Measurements from ENCODE around the gene PCNX2. TPM values are rescaled to one million over a fixed set of nuclear protein-coding genes. Genes with fewer than 3 reads are reported as not detected.

Gene PCNX2
- total RNA-seq, 1 donor from 2014 or later = 29.5 TPM

DNA sequence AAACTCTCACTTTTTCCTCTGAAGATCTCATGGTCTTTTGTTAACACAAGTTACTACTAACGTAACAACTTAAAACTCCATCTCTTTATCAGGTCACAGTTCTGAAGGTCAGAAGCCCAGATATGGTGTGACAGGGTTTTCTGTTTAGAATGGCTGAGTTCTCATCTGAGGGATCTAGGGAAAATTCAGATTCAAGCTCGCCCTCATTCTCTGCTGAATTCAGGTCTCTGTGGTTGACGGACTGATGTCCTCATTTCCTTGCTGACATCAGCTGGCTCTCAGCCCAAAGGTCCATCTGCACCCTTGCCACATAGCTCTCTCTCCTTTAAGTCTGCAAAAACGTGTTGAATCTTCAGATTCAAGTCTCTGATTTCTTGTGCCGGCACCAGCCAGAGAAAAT lies 351.2 kb downstream of the PCNX2 start:
- no peak for DNase-seq
- Mint-ChIP-seq H3K27ac (peak overlapping the region; percentile 70), H3K36me3 (ENCODE audit: low read depth) (no peaks in the 10 kb centered on the region), H3K9me3 (peaks cover 3% of the 10 kb centered on the region), H3K4me1 (peaks cover 17% of the 10 kb centered on the region), H3K27me3 (no peaks in the 10 kb centered on the region), H3K4me3 (no peak overlapping the region)
- intact Hi-C loops (cut with micrococcal nuclease) = no loop called here

DNA sequence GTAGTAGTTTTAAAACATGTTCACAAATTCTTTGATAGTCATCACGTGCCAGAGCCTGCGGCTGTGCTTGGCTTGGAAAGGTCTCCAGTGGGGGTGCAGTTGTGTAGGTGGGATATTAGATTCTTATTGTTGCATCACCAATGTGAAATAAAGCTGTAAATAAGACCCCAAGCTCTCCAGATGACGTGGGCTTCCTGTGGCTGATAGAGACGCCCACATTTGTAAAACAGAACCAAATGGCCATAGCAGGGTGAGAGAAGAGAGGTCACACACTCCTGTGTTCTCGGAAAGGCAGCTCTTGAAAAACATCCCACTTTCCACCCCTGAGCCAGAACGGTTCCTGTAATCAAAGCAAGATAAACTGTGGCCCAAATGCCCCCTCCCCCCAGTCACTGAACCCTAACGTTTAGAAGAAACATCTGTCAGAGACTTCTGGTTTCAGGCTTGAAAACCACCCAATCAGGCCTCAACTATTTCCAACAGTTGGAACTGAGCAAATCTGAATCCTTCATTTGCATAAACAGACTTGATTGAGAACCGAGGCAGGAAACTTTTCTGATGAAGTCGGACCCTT lies 351.8 kb downstream of the PCNX2 start:
- no peaks in the 10 kb centered on the region for H3K9me3 Mint-ChIP-seq
- intact Hi-C loops (cut with micrococcal nuclease) = no loop called here
- no peak overlapping the region for H3K4me3 Mint-ChIP-seq
- H3K36me3 Mint-ChIP-seq (ENCODE audit: low read depth) = no peaks in the 10 kb centered on the region
- H3K27ac Mint-ChIP-seq = peak overlapping the region; percentile 48
- no peak for DNase-seq
- H3K27me3 Mint-ChIP-seq = no peaks in the 10 kb centered on the region
- peaks cover 13% of the 10 kb centered on the region for H3K4me1 Mint-ChIP-seq

- H3K27ac Mint-ChIP-seq = no peak overlapping the region
- H3K4me1 Mint-ChIP-seq = peaks cover 18% of the 10 kb centered on the region
- no peaks in the 10 kb centered on the region for H3K36me3 Mint-ChIP-seq (ENCODE audit: low read depth)
- H3K9me3 Mint-ChIP-seq = no peaks in the 10 kb centered on the region
- H3K27me3 Mint-ChIP-seq = peaks cover 3% of the 10 kb centered on the region
- no peak for DNase-seq
- intact Hi-C loops (cut with micrococcal nuclease) = no loop called here
- no peak overlapping the region for H3K4me3 Mint-ChIP-seq
Observed at GRCh38 chr1:232942413-232943294, 352.9 kb downstream of the PCNX2 start.

DNA sequence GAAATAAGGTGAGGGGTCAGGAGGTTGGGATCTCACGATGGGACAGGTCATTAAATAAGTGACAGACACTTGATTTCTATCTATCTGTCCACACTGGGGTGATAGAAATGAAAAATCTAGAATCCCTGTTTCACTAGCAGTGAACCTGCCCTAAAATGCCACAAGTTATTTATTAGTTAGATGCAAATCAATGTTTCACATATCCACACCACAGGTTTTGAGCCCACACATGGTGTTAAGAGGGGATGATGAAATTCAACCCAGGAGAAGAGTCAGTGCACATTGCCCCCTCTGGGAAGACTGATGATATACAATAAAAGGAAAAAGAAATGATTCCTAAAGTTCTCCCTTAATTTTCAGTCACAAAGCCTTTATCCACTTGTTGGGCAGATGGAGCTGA lies 355.3 kb downstream of the PCNX2 start:
- Mint-ChIP-seq H3K36me3 (ENCODE audit: low read depth) (no peaks in the 10 kb centered on the region), H3K4me1 (peaks cover 18% of the 10 kb centered on the region), H3K4me3 (no peak overlapping the region), H3K27ac (no peak overlapping the region), H3K9me3 (no peaks in the 10 kb centered on the region), H3K27me3 (peaks cover 3% of the 10 kb centered on the region)
- intact Hi-C loops (cut with micrococcal nuclease) = no loop called here
- DNase-seq = no peak

DNA sequence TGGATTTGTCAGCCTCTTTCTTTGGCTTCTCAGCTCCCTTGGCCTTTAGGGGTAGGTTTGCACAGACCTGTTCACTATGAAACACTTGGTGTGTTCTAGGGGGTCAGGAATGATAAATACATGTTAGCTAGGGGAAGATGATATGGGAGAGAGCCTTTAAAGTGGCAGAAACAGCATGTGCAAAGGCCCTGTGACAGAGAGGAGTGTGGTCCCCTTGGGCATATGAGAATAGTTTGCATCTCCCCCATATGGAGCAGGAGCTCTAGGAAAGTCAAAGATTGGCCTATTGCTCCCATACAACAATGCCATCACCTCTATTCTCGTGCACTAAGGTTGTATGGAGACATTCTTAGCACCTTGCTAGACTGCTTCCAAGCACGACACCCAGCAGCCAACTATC lies 355.8 kb downstream of the PCNX2 start:
- Mint-ChIP-seq H3K4me1 (peaks cover 18% of the 10 kb centered on the region), H3K36me3 (ENCODE audit: low read depth) (no peaks in the 10 kb centered on the region), H3K4me3 (no peak overlapping the region), H3K27ac (no peak overlapping the region), H3K9me3 (no peaks in the 10 kb centered on the region), H3K27me3 (peaks cover 3% of the 10 kb centered on the region)
- DNase-seq = no peak
- intact Hi-C loops (cut with micrococcal nuclease) = no loop called here

GRCh38 chr1:232938926-232939325 lies 356.6 kb downstream of the PCNX2 start:
- intact Hi-C loops (cut with micrococcal nuclease) = no loop called here
- no peaks in the 10 kb centered on the region for H3K9me3 Mint-ChIP-seq
- H3K4me1 Mint-ChIP-seq = peaks cover 11% of the 10 kb centered on the region
- H3K27me3 Mint-ChIP-seq = peaks cover 3% of the 10 kb centered on the region
- H3K36me3 Mint-ChIP-seq (ENCODE audit: low read depth) = no peaks in the 10 kb centered on the region
- no peak overlapping the region for H3K4me3 Mint-ChIP-seq
- H3K27ac Mint-ChIP-seq = no peak overlapping the region
- DNase-seq = no peak

GRCh38 chr1:232937741-232938375 lies 357.7 kb downstream of the PCNX2 start:
- Mint-ChIP-seq H3K27ac (no peak overlapping the region), H3K36me3 (ENCODE audit: low read depth) (no peaks in the 10 kb centered on the region), H3K9me3 (no peaks in the 10 kb centered on the region), H3K4me3 (no peak overlapping the region), H3K27me3 (peaks cover 3% of the 10 kb centered on the region), H3K4me1 (peaks cover 4% of the 10 kb centered on the region)
- intact Hi-C loops (cut with micrococcal nuclease) = no loop called here
- no peak for DNase-seq

DNA sequence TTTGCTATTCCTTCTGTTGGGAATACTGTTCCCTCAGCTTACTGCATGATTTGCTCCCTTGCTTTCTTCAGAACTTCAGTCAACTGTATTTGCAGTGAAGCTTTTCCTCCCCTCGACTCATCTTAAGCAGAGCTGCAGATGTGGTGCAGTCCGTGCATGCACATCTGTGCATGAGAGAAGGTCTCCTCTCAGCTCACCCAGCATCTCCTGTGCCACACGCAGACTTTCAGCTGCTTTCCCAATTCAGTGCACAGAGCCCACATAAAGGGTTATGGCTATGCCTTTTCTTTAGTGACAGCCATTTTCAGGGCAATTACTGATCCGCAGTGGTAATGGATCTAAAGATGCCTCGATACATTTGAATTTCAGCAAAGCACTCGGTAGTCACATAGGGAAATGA lies 358.6 kb downstream of the PCNX2 start:
- no peak for DNase-seq
- H3K4me3 Mint-ChIP-seq = no peak overlapping the region
- H3K4me1 Mint-ChIP-seq = peaks cover 4% of the 10 kb centered on the region
- H3K27ac Mint-ChIP-seq = no peak overlapping the region
- intact Hi-C loops (cut with micrococcal nuclease) = no loop called here
- peaks cover under 1% of the 10 kb centered on the region for H3K9me3 Mint-ChIP-seq
- H3K36me3 Mint-ChIP-seq (ENCODE audit: low read depth) = no peaks in the 10 kb centered on the region
- H3K27me3 Mint-ChIP-seq = peaks cover 3% of the 10 kb centered on the region

Other genes with a start within 250 kb of the PCNX2 start
- 1.5 and 1.6 TPM in 2 replicates for gene MAP3K21, start 32.0 kb upstream of the PCNX2 start, total RNA-seq

All from activated CD4-positive, alpha-beta T cell treated with anti-CD3 and anti-CD28 coated beads, Interleukin-2, amount 10 ng/mL, durations not matched to agents 24 days and 14 days (primary cell).